ENCODE data around the gene P4HB. TPM values are rescaled to one million over a fixed set of nuclear protein-coding genes. Genes with fewer than 3 reads are reported as not detected.

P4HB gene
- total RNA-seq, 2 experiments from 2014 or later = 388 to 577 TPM

GRCh38 chr17:81821603-81822311 lies 38.6 kb downstream of the P4HB start:
- Histone ChIP-seq H3K27ac (ENCODE audit: low read depth, low read length, poor library complexity, severe bottlenecking) (no peak overlapping the region), H3K79me2 (ENCODE audit: insufficient read depth, low read depth, low read length) (no peaks in the 10 kb centered on the region), H2AFZ (ENCODE audit: low read length) (no peak overlapping the region), H3K9me2 (ENCODE audit: insufficient read depth, low read length) (no peaks in the 10 kb centered on the region), H3K4me2 (ENCODE audit: low read length) (no peak overlapping the region), H4K20me1 (ENCODE audit: insufficient read depth, low read length) (no peaks in the 10 kb centered on the region), H3K4me1 (ENCODE audit: insufficient read depth, low read length, poor library complexity, severe bottlenecking) (no peaks in the 10 kb centered on the region), H3K36me3 (ENCODE audit: insufficient read depth, low read length) (peaks cover 5% of the 10 kb centered on the region; the same call in 1 of the 2 replicates), H3K4me3 (ENCODE audit: low read depth, low read length, poor library complexity, severe bottlenecking) (no peak overlapping the region), H3K9me3 (ENCODE audit: low read length) (no peaks in the 10 kb centered on the region)
- ChIA-PET CTCF (ENCODE audit: unreplicated experiment) (no interaction called here), POLR2A (interaction anchor here (0.6 kb wide), 1 partner anchor 259 kb away, joined by 3 read pairs; no protein-coding TSS in a partner anchor)
- intact Hi-C loops (cut with micrococcal nuclease; ENCODE audit: unreplicated experiment) = no loop called here
- no peak for DNase-seq (ENCODE audit: low spot score)
- no TSS peak for BruUV-seq (replicated peaks)
- no peak for TF ChIP-seq EZH2phosphoT487 (IDR thresholded peaks at IDR 0.05; ENCODE audit: borderline replicate concordance, low read depth, low read length)
- TF ChIP-seq, protein P1, sequence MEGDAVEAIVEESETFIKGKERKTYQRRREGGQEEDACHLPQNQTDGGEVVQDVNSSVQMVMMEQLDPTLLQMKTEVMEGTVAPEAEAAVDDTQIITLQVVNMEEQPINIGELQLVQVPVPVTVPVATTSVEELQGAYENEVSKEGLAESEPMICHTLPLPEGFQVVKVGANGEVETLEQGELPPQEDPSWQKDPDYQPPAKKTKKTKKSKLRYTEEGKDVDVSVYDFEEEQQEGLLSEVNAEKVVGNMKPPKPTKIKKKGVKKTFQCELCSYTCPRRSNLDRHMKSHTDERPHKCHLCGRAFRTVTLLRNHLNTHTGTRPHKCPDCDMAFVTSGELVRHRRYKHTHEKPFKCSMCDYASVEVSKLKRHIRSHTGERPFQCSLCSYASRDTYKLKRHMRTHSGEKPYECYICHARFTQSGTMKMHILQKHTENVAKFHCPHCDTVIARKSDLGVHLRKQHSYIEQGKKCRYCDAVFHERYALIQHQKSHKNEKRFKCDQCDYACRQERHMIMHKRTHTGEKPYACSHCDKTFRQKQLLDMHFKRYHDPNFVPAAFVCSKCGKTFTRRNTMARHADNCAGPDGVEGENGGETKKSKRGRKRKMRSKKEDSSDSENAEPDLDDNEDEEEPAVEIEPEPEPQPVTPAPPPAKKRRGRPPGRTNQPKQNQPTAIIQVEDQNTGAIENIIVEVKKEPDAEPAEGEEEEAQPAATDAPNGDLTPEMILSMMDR (conservative IDR thresholded peaks at IDR 0.05; ENCODE audit: low read length) = peak; percentile 57

DNA sequence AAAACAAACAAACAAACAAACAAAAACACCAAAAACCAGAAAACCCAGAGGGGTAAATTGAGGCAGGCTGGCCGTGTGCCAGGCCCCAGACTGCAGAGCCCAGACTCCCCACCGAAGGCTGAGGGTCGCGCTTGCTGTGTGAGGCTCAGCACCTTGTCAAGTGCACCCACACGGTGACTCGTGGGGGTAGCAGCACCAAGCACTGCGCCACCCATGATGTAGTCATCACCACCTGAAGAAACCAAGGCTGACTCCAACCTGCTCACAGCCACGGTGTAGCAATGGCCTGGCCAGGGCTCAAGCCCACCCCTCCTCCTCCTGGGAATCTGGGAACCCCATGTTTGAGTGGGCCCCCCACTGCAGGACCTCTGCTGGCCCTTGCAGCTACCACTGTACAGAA lies 39.2 kb downstream of the P4HB start:
- BruUV-seq (replicated peaks) = no TSS peak
- Histone ChIP-seq H3K27ac (ENCODE audit: low read depth, low read length, poor library complexity, severe bottlenecking) (no peak overlapping the region), H3K4me1 (ENCODE audit: insufficient read depth, low read length, poor library complexity, severe bottlenecking) (no peaks in the 10 kb centered on the region), H2AFZ (ENCODE audit: low read length) (no peak overlapping the region), H3K9me2 (ENCODE audit: insufficient read depth, low read length) (no peaks in the 10 kb centered on the region), H4K20me1 (ENCODE audit: insufficient read depth, low read length) (no peaks in the 10 kb centered on the region), H3K4me2 (ENCODE audit: low read length) (no peak overlapping the region), H3K79me2 (ENCODE audit: insufficient read depth, low read depth, low read length) (no peaks in the 10 kb centered on the region), H3K4me3 (ENCODE audit: low read depth, low read length, poor library complexity, severe bottlenecking) (no peak overlapping the region), H3K36me3 (ENCODE audit: insufficient read depth, low read length) (peaks cover 5% of the 10 kb centered on the region; the same call in 1 of the 2 replicates), H3K9me3 (ENCODE audit: low read length) (no peaks in the 10 kb centered on the region)
- intact Hi-C loops (cut with micrococcal nuclease; ENCODE audit: unreplicated experiment) = no loop called here
- ChIA-PET CTCF (ENCODE audit: unreplicated experiment) (no interaction called here), POLR2A (interaction anchor here (0.6 kb wide), 1 partner anchor 258 kb away, joined by 3 read pairs; no protein-coding TSS in a partner anchor)
- no peak for TF ChIP-seq EZH2phosphoT487 (IDR thresholded peaks at IDR 0.05; ENCODE audit: borderline replicate concordance, low read depth, low read length)
- TF ChIP-seq, protein P1 (conservative IDR thresholded peaks at IDR 0.05; ENCODE audit: low read length) = no peak
- DNase-seq (ENCODE audit: low spot score) = no peak

DNA sequence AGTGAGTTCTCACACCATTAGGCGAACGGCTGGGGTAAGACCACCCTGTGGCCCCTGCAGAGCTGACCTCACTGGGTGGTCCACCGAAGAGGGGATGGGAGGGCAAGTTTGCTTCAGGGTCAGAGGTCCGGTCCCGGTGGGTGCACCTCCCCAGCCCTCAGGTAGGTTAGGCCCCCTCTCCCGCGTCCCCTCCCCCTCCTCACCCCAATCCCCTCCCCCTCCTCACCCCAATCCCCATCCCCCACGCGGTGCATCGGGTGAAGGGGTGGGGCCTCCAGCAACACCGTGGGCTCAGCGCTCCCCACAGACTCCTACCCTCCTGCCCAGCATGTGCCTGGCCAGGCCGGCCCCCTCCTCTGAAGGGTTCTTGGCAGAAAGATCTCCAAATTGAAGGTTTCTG lies 40.6 kb downstream of the P4HB start:
- no peaks in the 10 kb centered on the region for H3K79me2 ChIP-seq (ENCODE audit: insufficient read depth, low read depth, low read length)
- ChIA-PET POLR2A (no interaction called here), CTCF (ENCODE audit: unreplicated experiment) (no interaction called here)
- peaks cover 5% of the 10 kb centered on the region; the same call in 1 of the 2 replicates for H3K36me3 ChIP-seq (ENCODE audit: insufficient read depth, low read length)
- no peaks in the 10 kb centered on the region for H3K9me2 ChIP-seq (ENCODE audit: insufficient read depth, low read length)
- no peak overlapping the region for H3K27ac ChIP-seq (ENCODE audit: low read depth, low read length, poor library complexity, severe bottlenecking)
- H3K4me2 ChIP-seq (ENCODE audit: low read length) = no peak overlapping the region
- no peak overlapping the region for H2AFZ ChIP-seq (ENCODE audit: low read length)
- no peaks in the 10 kb centered on the region for H3K9me3 ChIP-seq (ENCODE audit: low read length)
- no peak overlapping the region for H3K4me3 ChIP-seq (ENCODE audit: low read depth, low read length, poor library complexity, severe bottlenecking)
- no peak for TF ChIP-seq EZH2phosphoT487 (IDR thresholded peaks at IDR 0.05; ENCODE audit: borderline replicate concordance, low read depth, low read length)
- TF ChIP-seq, protein P1 (conservative IDR thresholded peaks at IDR 0.05; ENCODE audit: low read length) = no peak
- H3K4me1 ChIP-seq (ENCODE audit: insufficient read depth, low read length, poor library complexity, severe bottlenecking) = no peaks in the 10 kb centered on the region
- no TSS peak for BruUV-seq (replicated peaks)
- intact Hi-C loops (cut with micrococcal nuclease; ENCODE audit: unreplicated experiment) = no loop called here
- no peak for DNase-seq (ENCODE audit: low spot score)
- H4K20me1 ChIP-seq (ENCODE audit: insufficient read depth, low read length) = no peaks in the 10 kb centered on the region

Measured in OCI-LY7 (cell line).